ENCODE results near the gene ACER2.

GRCh38 chr9:19481971-19482404 lies 73.2 kb downstream of the ACER2 start:
- TF ChIP-seq, protein P1, sequence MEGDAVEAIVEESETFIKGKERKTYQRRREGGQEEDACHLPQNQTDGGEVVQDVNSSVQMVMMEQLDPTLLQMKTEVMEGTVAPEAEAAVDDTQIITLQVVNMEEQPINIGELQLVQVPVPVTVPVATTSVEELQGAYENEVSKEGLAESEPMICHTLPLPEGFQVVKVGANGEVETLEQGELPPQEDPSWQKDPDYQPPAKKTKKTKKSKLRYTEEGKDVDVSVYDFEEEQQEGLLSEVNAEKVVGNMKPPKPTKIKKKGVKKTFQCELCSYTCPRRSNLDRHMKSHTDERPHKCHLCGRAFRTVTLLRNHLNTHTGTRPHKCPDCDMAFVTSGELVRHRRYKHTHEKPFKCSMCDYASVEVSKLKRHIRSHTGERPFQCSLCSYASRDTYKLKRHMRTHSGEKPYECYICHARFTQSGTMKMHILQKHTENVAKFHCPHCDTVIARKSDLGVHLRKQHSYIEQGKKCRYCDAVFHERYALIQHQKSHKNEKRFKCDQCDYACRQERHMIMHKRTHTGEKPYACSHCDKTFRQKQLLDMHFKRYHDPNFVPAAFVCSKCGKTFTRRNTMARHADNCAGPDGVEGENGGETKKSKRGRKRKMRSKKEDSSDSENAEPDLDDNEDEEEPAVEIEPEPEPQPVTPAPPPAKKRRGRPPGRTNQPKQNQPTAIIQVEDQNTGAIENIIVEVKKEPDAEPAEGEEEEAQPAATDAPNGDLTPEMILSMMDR (tag by site-specific recombination; IDR thresholded peaks at IDR 0.05), result no peak
- TF ChIP-seq ZBTB26 (tag by site-specific recombination; optimal IDR thresholded peaks at IDR 0.05), result no peak
- TF ChIP-seq ZFP41 (tag by site-specific recombination; IDR thresholded peaks at IDR 0.05; ENCODE audit: borderline replicate concordance), result no peak
- TF ChIP-seq ZNF529 (tag by site-specific recombination; IDR thresholded peaks at IDR 0.05; ENCODE audit: insufficient replicate concordance), result no peak
- TF ChIP-seq PRDM1 (tag by site-specific recombination; IDR thresholded peaks at IDR 0.05), result no peak

Data from HEK293 (cell line).